CD4-positive, alpha-beta T cell treated with Interleukin-4 for 4 hours (primary cell): ENCODE results near the gene ROBO2.

Experiments
- DNase-seq: peaks from one replicate; pipeline ENCODE4 v3.0.0-alpha.2; 2020

The ROBO2 gene

GRCh38 chr3:77602722-77603121 lies 562.8 kb downstream of the ROBO2 start:
- DNase-seq = no peak

DNA sequence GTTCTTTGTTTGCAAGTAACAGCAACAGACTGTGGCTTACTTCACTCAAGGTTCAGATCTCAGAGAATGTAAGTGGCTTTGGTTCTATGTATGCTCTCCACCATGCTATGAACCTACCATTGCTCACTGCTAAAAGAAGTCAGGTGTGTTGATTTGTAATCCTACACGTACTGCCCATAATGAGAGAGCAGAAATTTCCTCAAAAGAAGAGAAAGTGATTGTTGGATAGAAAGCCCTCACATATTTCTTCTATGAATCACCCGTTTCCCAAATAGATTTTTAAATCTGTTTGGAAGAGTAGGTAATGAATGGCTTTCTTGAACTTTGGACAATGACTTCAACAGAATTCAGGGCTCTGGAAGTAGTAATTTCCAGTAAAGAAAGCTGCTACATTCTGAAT lies 565.4 kb downstream of the ROBO2 start:
- DNase-seq = no peak

DNA sequence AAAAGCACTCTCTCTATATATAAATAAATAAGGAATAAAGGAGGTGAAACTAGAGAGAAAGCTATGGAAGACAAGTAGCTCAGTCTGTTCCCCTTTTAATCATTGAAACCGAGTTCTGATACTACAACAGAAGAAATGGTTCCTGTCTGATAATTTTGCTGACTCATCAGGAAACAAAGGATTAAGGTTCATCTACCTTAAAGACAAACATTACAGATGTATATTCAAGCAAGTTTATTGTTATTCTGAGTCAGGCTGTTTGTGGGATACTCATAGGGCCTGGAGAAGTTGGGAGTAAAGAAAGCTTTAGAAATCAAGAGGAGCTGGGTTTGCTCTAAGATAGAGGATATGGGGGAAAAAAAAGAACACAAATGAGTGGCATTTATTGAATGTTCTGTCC lies 566.0 kb downstream of the ROBO2 start:
- no peak for DNase-seq

DNA sequence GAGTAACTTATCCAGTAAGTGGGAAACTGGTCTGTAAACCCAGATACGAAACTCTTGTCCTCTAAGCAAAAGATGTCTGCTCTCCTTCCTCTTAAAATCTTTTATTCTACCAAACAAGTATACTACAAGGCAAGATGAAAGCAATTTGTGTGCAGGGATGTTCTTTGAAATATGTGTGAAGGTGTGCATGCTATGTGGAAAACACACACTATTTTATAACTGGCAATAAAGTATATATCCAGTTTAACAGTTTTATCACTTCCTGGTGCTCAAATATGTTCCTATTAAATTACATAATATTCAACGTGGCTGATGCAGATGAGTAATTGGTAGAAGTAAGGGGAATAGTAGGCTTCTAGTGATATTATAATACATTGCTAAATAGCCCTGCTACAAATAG lies 566.5 kb downstream of the ROBO2 start:
- DNase-seq = no peak

DNA sequence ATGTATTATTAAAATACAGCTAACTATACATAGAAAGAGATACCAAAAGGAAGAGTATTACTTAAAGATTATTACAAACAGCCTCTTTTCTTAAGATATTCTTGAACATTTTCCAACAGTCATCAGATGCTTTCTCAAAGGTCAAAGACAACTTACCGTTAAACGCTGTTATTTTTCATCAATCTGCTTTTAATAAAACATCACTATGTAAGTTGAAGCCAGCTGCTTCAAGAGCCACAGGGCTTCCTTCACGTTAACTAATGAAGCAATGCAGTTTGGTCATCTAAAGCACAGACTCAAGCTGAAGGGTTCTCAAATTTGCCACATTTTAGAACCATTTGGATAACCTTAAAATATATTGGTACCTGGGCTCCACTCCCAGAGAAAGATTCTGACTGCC lies 578.8 kb downstream of the ROBO2 start:
- no peak for DNase-seq

DNA sequence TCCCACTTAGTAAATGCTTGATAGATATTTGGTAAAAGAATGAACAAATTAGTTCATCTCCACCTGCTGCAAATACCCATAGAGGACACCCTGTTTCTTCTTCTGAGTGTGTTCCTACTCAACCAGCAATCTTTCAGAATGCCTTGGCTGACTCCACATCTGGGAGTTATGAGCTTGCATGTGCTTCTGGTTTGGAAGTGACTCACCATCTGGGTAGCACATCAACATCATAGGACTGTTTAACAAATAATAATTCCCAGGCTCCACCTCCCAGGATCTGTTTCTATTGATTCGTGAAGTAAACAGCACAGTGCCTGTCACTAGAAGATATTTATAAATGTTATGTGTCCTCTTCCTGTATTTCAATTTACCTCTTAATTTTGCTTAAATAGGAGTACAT lies 580.1 kb downstream of the ROBO2 start:
- DNase-seq = no peak

DNA sequence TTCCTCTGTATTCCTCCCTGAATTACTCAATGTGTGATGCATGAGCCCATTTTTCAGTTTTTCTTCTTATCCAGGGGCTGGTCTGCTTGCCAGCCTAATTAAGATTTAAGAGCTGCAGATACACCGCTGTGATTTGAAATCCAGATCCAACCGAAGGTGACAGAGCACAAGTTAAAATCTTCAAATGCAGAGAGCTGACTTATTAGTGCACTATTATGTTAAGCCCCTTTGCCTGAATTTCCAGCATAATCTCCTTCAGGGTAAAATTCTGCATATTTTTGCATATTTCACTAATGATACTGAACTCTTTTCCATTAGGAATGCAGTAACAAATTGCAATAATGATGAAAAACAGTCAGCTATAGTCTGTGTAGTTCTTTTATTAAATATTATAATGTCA lies 583.6 kb downstream of the ROBO2 start:
- no peak for DNase-seq

- no peak for DNase-seq
These were observed 586.3 kb downstream of the ROBO2 start for GRCh38 chr3:77626157-77626556.

- no peak for DNase-seq
These were observed 608.3 kb downstream of the ROBO2 start for GRCh38 chr3:77648214-77648613.

DNA sequence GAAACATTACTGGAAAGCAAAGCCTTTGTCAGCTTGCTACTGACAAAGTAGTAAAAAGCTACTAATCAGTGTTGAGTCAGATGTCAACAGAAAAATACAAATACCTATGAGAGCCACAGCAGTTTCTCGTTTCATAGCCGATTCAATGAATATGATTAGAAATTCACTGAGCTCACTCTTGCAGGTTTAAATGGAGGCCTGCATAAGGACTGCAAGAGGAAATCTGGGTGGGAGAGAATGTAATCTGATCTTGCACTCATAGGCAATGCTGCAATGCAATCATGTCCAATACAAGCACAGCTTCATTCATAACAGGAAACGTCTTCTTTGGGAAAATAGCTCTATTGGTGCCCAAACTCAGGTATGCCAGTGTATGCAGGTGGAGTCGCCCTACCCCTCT lies 608.8 kb downstream of the ROBO2 start:
- DNase-seq = no peak

- DNase-seq = no peak
These were observed 612.7 kb downstream of the ROBO2 start for GRCh38 chr3:77652624-77653023.

GRCh38 chr3:77655396-77655795 lies 615.5 kb downstream of the ROBO2 start:
- DNase-seq = no peak

DNA sequence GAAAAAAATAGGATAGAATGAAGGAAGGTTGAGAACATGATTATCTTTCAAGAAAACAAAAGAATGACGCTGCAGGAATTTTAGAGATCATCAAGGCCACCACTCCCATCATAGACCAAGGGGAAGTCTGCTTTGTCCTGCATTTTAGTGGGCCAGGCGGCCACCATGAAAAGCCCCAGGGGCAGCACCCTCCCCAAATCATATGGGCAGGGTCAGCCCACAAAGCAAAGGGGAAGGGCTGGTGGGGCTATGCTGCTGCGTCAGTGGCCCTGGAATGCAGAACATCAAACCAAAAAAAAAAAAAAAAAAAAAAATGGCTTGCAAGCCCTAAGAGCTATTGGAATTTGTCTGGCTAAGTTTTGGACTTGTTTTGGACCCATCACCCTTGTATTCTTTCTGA lies 620.8 kb downstream of the ROBO2 start:
- DNase-seq = no peak

- no peak for DNase-seq
These were observed 628.0 kb downstream of the ROBO2 start for GRCh38 chr3:77667901-77668300.

GRCh38 chr3:77668376-77668775 lies 628.5 kb downstream of the ROBO2 start:
- no peak for DNase-seq

GRCh38 chr3:77672016-77672415 lies 632.1 kb downstream of the ROBO2 start:
- no peak for DNase-seq

GRCh38 chr3:77682162-77682561 lies 642.3 kb downstream of the ROBO2 start:
- DNase-seq = no peak

DNA sequence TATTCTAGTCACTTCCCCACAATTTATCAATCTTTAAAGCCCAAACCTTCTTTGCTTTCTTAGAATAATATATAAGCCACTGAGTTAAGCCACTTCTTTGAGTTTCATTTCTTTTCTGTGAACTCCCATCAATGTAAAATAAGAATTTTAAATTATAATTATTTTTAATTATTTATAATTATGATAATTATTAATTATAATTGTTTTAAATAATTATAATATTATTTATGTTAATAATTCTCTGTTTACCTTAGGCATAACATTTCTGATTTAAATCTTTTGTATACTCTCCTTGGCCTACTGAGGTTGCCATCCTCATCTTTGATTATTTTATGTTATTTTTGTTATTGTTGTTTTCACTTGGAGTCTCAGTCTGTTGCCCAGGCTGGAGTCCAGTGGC lies 644.2 kb downstream of the ROBO2 start:
- DNase-seq = no peak

- no peak for DNase-seq
These were observed 645.8 kb downstream of the ROBO2 start for GRCh38 chr3:77685713-77686112.

DNA sequence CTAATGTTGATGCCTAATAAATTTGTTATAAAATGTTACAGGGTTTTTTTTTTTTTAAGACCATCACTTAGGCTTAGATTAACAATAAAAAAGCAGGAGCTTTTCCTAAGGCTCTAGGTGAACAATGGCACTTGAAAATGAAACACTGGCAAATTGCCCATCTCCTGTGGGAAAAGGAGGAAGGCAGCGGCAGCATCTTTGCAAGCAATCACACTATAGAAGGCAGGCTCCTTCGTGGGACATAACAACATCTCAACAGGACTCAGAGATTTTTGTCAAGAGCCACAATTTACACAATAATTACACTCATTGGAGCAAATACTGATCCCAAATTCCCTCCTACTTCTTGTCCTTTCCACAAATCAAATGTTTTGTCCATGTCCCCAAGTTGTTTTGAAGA lies 646.7 kb downstream of the ROBO2 start:
- DNase-seq = no peak

DNA sequence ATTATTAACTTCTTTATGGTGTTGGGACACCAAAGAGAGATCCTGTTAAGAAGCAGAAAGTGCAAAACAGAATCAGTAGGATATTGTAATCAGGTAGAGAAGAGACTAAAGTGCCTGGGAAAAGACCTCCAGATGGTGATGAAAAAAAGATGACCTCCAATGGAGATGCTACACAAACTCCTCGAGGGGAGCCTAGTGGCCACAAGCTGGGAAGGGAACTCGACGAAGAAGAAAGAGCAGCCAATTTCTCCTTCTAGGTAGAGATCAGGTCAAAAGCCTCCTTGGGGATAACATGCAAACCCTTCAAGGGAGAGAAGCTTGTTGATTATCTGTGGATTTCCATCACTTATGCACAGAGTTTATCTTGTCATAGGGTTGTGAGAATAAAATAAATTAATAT lies 647.6 kb downstream of the ROBO2 start:
- no peak for DNase-seq

DNA sequence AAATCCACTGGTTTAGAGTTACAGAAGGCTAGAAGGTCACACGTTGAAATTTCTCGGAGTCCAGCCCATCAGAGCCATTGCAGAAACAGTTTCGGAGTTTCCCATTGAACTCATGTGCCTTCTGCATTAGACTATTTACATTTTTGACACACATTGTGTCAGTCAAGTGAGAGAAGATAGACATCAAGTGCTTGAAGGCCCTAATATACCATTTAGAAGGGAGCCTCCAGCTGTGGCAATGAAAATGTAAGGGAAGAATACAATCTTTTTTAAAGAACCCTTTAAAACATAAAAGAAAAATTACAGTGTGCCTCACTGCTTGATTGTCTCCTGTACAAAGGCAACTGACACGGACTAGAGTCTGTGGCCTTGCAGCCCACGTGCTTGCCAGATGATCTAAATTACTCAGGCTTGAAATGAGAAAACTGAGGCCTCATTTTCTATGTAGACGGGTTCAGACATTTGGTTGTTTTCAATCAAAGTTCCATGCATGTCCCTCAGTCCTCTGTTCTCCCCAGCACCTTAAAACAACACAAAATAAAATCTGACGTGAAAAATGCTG lies 650.5 kb downstream of the ROBO2 start:
- DNase-seq = no peak

DNA sequence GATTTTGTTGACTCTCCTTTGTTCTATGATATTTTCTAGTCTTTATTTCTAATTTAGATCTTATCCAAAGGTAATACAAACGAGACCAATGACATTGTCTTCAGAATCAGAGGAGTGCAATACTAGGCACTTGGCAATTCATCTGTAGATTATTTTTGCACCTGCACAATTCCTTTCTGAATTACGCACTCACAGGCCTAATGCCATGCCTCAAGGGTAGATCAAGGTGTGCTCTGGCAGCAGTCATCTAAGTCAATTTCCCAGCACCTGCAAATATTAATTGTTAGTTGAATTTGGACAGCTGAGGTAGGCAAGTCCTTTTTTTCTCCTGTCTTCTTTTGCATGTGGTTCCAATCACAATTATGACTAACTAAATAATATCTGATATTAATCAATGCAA lies 653.2 kb downstream of the ROBO2 start:
- DNase-seq = no peak

DNA sequence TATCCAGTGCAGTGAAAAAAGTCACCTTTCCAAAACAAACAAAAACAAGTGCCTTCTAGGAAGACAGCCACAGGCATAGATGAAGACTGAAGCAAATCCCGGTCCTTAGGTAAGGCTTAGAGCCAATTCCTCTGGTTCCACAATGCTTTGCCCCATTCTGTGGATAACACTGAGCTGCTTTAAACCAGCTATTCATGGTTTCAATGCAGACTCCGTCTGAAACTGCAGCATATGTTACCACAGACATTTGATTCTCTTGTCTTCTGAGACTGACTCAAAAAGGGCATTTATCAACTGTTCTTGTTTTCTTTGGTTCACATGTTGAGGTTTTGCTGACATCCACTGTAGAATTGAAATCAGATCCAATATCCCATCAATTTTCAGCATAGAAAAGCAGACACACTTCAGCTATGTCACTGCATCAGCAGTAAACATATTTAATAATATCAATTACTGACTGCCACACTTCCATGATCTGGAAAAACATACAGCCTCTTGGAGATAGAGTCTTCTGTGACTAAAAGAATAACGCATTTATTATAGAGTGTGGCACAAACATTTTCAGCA lies 659.3 kb downstream of the ROBO2 start:
- DNase-seq = no peak
